Prostate gland (tissue), 2 donors: ENCODE measurements around the gene SPINT1. TPM values are rescaled to one million over a fixed set of nuclear protein-coding genes. Genes with fewer than 3 reads are reported as not detected.

Experiments
- DNase-seq: peaks from one replicate; pipeline ENCODE4 v3.0.0-alpha.2; 2019; ENCODE audit warnings: low spot score
- H3K27ac ChIP-seq, 2 donors: fragments of 200-600 bp; sonication (generic); 2 replicates each; pipeline ENCODE4 v1.5.1; 2017 to 2019
- H3K27me3 ChIP-seq: fragments of 200-600 bp; sonication (generic); replicated peaks from 2 replicates; pipeline ENCODE4 v1.5.1; 2019; ENCODE audit not compliant: insufficient read depth
- H3K36me3 ChIP-seq, 2 donors: fragments of 200-600 bp; sonication (generic); 1 replicate in 1 of 2; 2 replicates in 1 of 2; pipeline versions ENCODE4 v1.5.1 to v1.8.1; 2017 to 2019
- H3K4me1 ChIP-seq: fragments of 200-600 bp; sonication (generic); replicated peaks from 2 replicates; pipeline ENCODE4 v1.5.1; 2019
- H3K4me3 ChIP-seq, 2 donors: fragments of 200-600 bp; sonication (generic); 2 replicates each; pipeline ENCODE4 v1.5.1; 2017 to 2019
- H3K9me3 ChIP-seq: fragments of 200-600 bp; sonication (generic); 2 replicates; pipeline ENCODE4 v1.5.1; 2017
- POLR2A ChIP-seq: fragments of 450-650 bp; IDR thresholded peaks from one replicate; pipeline ENCODE4 v1.6.1; 2016; ENCODE audit warnings: antibody characterized with exemption, mild to moderate bottlenecking
- POLR2AphosphoS5 ChIP-seq: sonication (generic); formaldehyde crosslinking; IDR thresholded peaks from one replicate; pipeline ENCODE4 v1.6.1; 2017; ENCODE audit warnings: antibody characterized with exemption
- WGBS: methylation state at CpG from one replicate; pipeline ENCODE4 v1.1.5; 2018; 5-methylcytosine and 5-hydroxymethylcytosine counted together
- intact Hi-C: fragments of 100-400 bp; cut with DNase I; formaldehyde crosslinking; loops from one replicate; pipeline ENCODE4 v1.14.2; 2022
- total RNA-seq, 2 donors: library from RNA; depleted of rRNA; stranded (reverse); fragments of >200 nt; gene quantifications; one replicate each; pipeline ENCODE4 v1.1.0, GENCODE V29; 2016
- TF ChIP-seq, protein P1 (sequence below), 4 experiments: fragments of 200-600 bp in 2 of 4; fragments of 450-650 bp in 2 of 4; sonication (generic) in 2 of 4; IDR thresholded peaks; 1 replicate in 3 of 4; 2 replicates in 1 of 4; pipeline ENCODE4 v1.5.1; 2016 to 2019; ENCODE audit warnings: antibody characterized with exemption in 4 of 4, mild to moderate bottlenecking in 2 of 4, moderate library complexity in 2 of 4

Gene SPINT1
- total RNA-seq, 2 donors from 2014 or later, result 143 to 295 TPM

DNA sequence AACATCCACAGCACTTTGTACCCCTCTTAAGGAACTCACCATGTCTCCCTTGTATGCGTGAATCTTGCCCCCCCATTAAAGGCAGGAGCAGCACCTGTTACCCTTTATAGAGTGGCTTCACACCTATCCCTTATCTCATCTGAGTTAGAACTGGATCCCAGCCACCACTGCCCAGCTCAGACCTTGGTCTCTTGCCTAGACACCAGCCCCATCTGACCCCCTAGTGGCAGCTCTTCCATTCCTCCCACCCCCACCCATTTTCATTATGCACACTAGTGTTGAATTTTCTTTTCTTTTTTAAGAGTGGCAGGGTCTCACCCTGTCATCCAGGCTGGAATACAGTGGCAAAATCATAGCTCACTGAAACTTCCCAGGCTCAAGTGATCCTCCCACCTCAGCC lies 40.2 kb upstream of the SPINT1 start:
- TF ChIP-seq POLR2A, result no peak
- TF ChIP-seq, protein P1, sequence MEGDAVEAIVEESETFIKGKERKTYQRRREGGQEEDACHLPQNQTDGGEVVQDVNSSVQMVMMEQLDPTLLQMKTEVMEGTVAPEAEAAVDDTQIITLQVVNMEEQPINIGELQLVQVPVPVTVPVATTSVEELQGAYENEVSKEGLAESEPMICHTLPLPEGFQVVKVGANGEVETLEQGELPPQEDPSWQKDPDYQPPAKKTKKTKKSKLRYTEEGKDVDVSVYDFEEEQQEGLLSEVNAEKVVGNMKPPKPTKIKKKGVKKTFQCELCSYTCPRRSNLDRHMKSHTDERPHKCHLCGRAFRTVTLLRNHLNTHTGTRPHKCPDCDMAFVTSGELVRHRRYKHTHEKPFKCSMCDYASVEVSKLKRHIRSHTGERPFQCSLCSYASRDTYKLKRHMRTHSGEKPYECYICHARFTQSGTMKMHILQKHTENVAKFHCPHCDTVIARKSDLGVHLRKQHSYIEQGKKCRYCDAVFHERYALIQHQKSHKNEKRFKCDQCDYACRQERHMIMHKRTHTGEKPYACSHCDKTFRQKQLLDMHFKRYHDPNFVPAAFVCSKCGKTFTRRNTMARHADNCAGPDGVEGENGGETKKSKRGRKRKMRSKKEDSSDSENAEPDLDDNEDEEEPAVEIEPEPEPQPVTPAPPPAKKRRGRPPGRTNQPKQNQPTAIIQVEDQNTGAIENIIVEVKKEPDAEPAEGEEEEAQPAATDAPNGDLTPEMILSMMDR (IDR thresholded peaks at IDR 0.05), result no peak
- no peak for TF ChIP-seq POLR2AphosphoS5
- Histone ChIP-seq H3K4me1 (peaks cover 3% of the 10 kb centered on the region), H3K4me3 (no peak overlapping the region), H3K36me3 (no peaks in the 10 kb centered on the region), H3K9me3 (no peaks in the 10 kb centered on the region), H3K27me3 (no peaks in the 10 kb centered on the region), H3K27ac (no peak overlapping the region)
- no peak for DNase-seq
- WGBS, result 88% methylated on average over 1 of the region's 1 CpG
- intact Hi-C loops, result loop anchor here (5.0 kb wide), 1 partner anchor 36 kb away; the partner anchor contains the start of gene C15orf62

DNA sequence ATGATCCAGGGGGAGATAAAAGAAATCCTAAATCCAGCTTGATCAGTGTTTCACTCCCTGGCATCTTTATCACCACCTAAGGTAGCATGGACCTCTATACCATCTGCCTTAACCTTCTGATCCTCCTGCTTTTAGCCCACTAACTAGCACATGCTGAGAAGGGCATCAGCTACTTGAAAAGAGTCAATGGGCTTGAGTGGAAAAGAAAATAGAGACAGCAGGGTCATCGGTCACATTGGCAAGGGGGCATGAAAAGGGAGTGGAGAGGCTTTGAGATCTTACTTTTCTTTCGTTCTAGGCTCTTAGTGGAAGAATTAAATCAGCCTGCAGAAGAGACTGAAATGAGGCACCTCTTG lies 37.2 kb upstream of the SPINT1 start:
- TF ChIP-seq POLR2A (no peak), POLR2AphosphoS5 (no peak)
- WGBS, result 0% methylated on average over 2 of the region's 2 CpGs
- peaks cover 3% of the 10 kb centered on the region for H3K4me1 ChIP-seq
- H3K9me3 ChIP-seq, result no peaks in the 10 kb centered on the region
- H3K4me3 ChIP-seq, result peak overlapping the region; percentile 78 to 91
- intact Hi-C loops, result no loop called here
- no peaks in the 10 kb centered on the region for H3K36me3 ChIP-seq
- H3K27ac ChIP-seq, result peak overlapping the region; percentile 94 to 98
- DNase-seq, result no peak
- no peaks in the 10 kb centered on the region for H3K27me3 ChIP-seq

DNA sequence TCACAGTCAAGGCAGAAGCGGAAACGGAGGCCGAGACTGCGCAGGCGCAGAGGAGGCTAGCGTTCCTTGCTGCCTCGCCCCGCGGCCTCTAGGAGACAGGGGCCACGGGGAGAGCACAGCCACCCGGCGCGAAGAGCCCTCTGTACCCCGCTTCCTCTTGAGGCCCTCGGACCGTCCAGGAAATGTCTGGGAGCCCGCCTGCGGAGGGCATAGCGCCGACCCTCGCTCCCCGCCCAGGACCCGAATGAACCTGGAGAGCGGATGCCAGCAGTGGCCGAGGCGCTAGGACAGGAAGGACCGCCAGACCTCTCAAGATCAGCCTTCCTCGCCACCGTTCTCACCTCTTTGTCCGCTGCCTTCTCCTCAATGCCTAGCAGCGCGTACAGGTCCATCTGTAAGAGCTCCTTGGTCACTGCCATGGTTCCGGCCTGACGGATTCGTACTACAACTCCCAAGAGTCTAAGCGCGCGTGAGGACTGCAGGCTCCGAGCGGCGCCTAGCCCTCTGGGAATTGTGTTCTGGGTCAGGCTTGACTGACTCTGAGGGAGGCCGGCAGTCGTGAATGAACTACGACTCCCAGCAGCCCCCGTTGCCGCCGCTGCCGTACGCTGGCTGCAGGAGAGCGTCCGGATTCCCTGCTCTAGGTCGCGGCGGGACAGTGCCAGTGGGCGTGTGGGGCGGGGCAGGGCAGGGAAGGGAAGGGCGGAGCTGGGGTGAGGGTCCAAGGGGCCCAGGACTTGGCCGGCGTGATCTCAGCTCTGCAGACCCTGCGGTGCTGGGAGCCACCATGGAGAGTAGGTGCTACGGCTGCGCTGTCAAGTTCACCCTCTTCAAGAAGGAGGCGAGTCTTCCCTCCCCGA lies 36.6 kb upstream of the SPINT1 start, which contains the start of the genes DNAJC17 and ZFYVE19:
Gene DNAJC17 (minus strand): TSS at position 446 of the 860 bp plus-strand sequence. CDS start 27 bp downstream, at position 419.
Gene ZFYVE19 (plus strand): TSS at position 62 of the 860 bp plus-strand sequence. CDS start 501 bp downstream, at position 563.
- Histone ChIP-seq H3K4me3 (peak within 1 kb of the TSS; percentile 78 to 91), H3K9me3 (no peaks in the 10 kb centered on the region), H3K36me3 (no peaks in the 10 kb centered on the region), H3K4me1 (peaks cover 3% of the 10 kb centered on the region), H3K27ac (peak within 1 kb of the TSS; percentile 94 to 98), H3K27me3 (no peaks in the 10 kb centered on the region)
- intact Hi-C loops, result no loop called here
- TF ChIP-seq, protein P1 (IDR thresholded peaks at IDR 0.05), result peak in 1 of 4 experiments; percentile 39
- TF ChIP-seq POLR2AphosphoS5, result peak; percentile 95
- TF ChIP-seq POLR2A, result peak; percentile 57
- DNase-seq, result peak; percentile 99
- under 1% methylated on average over 61 of the region's 64 CpGs for WGBS

DNA sequence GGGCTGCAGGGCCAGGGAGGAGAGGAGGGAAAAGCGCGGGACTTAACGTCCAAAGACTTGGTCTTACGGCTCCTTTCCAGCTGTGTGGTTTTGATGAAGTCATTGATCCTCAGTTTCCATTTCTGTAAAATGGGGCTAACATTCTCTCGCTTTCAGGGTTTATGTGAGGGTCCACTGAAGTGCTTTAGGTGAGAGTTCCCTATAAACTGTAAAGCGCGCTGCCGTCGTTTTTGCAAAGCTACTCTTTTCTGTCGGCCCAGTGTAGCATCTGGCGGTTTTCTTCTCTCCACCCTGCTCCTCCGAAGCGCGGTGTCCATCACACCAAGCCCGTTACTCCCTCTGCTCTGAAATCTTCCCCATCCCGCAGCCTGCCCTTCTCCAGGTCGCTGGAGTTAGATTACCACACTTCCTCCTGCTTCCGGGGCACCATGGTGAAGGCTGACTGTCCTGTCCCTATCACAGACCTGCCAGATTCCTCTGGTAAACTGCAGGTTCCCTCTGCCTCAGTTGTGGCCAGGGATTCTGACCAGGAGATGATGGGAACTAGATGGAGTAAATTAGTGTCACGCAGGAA lies 35.9 kb upstream of the SPINT1 start:
- no peaks in the 10 kb centered on the region for H3K27me3 ChIP-seq
- H3K9me3 ChIP-seq, result no peaks in the 10 kb centered on the region
- H3K4me1 ChIP-seq, result peaks cover 3% of the 10 kb centered on the region
- intact Hi-C loops, result no loop called here
- 59% methylated on average over 19 of the region's 19 CpGs for WGBS
- no peaks in the 10 kb centered on the region for H3K36me3 ChIP-seq
- TF ChIP-seq POLR2AphosphoS5 (no peak), POLR2A (no peak)
- TF ChIP-seq, protein P1 (IDR thresholded peaks at IDR 0.05), result no peak
- peak overlapping the region; percentile 78 to 91 for H3K4me3 ChIP-seq
- DNase-seq, result no peak
- H3K27ac ChIP-seq, result peak overlapping the region; percentile 94 to 98

DNA sequence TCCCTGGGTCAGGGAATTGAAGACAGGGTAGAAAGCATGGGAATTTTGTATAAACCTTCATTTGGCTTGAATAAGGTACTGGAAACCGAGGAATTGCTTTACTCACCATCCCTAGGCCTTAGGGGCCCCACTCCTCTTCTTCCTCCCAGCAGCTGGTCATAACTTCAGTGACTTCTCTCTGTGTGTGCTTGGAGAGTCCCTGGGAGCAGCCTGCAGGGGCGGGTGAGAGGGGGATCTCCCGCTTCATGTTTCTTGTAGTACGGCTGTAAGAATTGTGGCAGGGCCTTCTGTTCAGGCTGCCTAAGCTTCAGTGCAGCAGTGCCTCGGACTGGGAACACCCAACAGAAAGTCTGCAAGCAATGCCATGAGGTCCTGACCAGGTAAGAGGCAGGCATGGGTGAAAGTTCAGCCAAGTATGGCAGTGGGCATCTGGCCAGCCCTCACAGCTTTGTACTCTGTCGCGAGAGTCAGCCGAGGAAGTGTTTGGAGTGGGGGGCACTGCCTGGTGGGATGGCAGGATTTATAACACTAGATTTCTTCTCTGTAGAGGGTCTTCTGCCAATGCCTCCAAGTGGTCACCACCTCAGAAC lies 34.9 kb upstream of the SPINT1 start:
- intact Hi-C loops, result no loop called here
- Histone ChIP-seq H3K9me3 (no peaks in the 10 kb centered on the region), H3K27ac (no peak overlapping the region), H3K36me3 (peaks cover 0 to 2% of the 10 kb centered on the region in 2 donors), H3K27me3 (no peaks in the 10 kb centered on the region), H3K4me1 (peaks cover 3% of the 10 kb centered on the region), H3K4me3 (no peak overlapping the region)
- 63% methylated on average over 8 of the region's 8 CpGs for WGBS
- TF ChIP-seq, protein P1 (IDR thresholded peaks at IDR 0.05), result no peak
- TF ChIP-seq POLR2AphosphoS5 (no peak), POLR2A (no peak)
- no peak for DNase-seq
